DMS114 treated with DMSO at 0.1 percent for 48 hours (cell line): ENCODE measurements around the gene COA5.
A peak's percentile ranks its signal among the peaks of the same experiment; 100 is the strongest.

Experiments used
- DNase-seq: peaks from one replicate; lab custom pipeline; 2025; ENCODE audit not compliant: unreplicated experiment; lab: John Stamatoyannopoulos, UW

Gene COA5, protein sequence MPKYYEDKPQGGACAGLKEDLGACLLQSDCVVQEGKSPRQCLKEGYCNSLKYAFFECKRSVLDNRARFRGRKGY

DNA sequence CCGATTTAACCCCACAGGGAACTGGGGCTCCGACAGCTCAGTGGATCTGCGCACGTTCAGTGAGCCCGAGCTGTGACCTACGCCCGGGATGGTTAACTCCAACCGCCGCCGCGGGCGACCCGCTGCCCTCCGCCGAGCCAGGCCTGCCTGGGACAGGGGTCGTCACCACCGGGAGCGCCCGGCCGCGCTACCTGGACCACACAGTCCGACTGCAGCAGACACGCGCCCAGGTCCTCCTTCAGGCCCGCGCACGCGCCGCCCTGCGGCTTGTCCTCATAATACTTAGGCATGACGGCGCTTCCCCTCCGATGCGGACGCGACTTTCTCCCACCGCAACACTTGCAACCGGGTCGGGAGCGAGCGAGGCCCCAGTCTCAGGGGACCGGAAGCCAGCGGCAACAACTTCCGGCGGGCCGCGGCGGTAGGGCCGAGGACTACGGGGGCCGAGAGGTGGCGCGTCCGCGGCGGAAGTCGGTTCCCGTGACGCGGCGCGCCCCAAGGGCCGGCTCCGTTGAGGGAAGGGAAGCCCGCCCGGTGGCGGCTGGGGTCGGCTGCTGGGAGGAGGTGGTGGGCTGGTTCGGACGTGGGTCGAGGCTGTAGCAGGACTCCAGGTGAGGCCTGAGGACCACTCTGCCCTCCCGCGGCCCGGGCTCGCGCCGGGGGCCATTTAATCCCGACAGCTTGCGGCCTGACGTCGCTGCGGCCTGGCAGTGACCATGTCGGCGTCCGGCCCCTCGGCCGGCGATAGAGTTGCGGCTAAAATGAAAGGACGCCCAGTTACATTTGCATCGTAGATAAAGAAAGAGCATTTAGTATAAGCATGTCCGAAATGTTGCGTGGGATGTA lies at the start of gene COA5, which contains the start of gene UNC50:
Gene COA5 (minus strand): TSS at position 397 of the 846 bp plus-strand sequence. CDS start 107 bp downstream, at position 290.
Gene UNC50 (plus strand): TSS at position 474 of the 846 bp plus-strand sequence. CDS start 1,171 bp downstream, outside the sequence.
- DNase-seq, result peak; percentile 79

DNA sequence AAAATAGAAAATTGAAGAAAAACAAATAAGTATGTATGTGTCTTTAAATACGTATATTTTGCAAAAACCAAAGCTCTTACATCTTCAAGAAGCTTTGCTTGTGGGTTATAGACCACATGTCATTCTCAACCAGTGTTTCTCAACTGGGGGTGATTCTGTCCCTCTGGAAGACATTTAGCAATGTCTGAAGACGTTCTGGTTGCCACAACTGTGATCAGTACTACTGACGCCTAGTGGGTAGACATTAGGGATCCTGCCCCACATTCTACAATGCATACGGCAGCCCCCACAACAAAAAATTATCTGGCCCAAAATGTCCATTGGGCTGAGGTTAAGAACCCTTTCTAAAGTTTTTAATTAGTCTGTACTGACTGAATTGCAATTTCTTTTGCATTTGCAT lies 48.5 kb upstream of the COA5 start:
- DNase-seq, result no peak

- no peak for DNase-seq
Measured at GRCh38 chr2:98654699-98655495, 46.6 kb upstream of the COA5 start.

DNA sequence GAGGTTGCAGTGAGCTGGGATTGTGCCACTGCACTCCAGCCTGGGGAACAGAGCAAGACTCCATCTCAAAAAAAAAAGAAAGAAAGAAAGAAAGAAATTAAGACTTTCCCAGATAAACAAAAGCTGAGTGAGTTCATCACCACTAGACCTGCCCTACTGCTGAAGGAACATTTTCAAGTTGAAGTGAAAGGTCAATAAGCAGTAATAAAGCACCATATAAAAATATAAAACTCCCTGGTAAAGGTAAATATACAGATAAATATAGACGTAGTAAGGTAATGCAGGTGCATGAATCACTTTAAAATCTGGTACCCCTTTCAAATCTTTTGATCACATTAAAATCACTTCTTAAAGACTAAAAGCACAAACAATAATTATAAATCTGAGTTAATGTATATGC lies 42.7 kb upstream of the COA5 start:
- no peak for DNase-seq

GRCh38 chr2:98649992-98650375 lies 41.7 kb upstream of the COA5 start:
- no peak for DNase-seq

GRCh38 chr2:98649135-98649991 lies 41.1 kb upstream of the COA5 start:
- DNase-seq, result peak; percentile 82

- DNase-seq, result no peak
Measured at GRCh38 chr2:98648451-98648850, 40.1 kb upstream of the COA5 start.

DNA sequence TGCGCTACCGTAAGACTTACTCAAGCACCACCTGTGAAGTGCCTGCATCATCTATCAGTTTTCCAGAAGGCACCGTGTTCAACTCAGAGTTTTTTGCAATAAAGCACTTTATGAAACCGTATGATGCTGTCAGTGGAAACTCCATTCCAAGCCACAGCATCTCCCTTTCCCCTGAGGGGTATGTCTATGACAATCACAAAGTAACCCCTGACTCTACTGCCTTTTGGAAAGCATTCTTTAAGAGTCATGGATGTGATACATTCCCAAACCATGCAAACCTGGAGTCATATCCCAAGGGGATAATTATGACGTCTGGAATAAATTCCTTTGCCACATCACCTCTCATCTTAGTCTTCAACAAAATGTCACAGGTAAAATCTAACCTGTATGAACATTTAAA lies 39.3 kb upstream of the COA5 start:
- DNase-seq, result no peak

- DNase-seq, result no peak
Measured at GRCh38 chr2:98643496-98644100, 35.3 kb upstream of the COA5 start.

DNA sequence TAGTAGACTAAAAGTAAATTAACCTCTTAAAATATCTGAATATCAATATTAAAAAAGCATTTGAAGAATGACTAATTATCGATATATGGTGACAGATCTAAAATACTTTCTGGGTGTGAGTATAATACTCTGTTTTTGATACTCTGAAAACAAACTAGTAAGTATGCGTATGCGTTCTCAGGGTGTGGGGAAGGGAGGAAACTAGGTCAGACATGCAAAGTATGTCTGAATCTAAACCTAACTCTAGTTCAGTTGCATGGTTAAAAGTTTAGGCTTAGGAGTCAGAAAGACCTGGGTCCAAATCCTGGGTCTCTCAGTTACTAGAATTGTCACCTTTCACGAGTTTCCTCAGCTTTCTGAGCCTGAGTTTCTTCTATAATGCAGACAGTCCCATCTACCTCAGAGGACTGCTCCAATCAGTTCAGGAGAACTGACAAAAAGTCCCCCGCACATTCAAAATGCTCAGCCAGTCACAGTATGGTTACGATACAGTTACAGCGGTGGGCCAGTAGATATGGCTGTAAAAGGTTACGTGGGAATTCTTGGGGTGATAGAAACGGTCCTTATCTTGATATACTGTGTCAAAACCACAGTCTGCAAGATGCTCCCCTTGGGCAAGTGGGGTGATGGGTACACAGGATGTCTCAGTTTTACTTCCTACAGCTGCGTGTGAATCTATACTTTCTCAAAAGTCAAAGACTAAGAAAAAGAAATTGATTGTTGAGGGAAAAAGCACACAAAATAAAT lies 29.3 kb upstream of the COA5 start:
- no peak for DNase-seq

DNA sequence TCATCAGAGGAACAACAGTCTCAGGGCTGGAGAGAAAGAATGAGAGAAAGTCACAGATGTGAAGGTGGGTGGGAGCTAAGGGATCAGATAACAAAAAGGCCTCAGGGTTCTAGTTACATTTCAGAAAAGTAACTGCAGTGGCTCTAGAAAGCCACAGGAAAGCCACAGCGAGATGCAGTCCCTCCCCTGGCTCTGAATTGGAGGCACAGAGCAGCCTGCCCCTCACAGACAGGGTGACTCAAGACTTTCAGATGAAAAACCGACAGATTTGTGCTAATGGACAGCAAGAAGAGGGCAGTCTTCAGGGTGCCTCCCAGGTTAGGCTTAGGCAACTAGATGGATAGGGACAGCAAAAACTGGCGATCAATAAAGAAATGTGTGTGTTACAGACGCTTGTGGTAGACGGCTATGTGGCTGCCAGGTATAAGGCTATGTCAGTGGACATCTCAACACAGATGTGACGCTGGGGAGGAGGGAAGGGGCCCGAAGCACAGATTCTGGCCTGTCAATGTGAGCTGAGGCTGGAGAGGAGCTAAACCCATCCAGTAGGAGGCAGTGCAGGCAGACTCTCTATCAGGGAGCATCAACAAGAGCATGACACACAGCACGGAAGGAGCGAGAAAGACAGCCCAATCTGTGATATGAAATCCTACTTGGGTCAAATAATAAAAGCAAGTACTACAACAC lies 26.2 kb upstream of the COA5 start:
- no peak for DNase-seq

- no peak for DNase-seq
Measured at GRCh38 chr2:98632351-98632750, 24.0 kb upstream of the COA5 start.

GRCh38 chr2:98623657-98624056 lies 15.3 kb upstream of the COA5 start:
- no peak for DNase-seq

DNA sequence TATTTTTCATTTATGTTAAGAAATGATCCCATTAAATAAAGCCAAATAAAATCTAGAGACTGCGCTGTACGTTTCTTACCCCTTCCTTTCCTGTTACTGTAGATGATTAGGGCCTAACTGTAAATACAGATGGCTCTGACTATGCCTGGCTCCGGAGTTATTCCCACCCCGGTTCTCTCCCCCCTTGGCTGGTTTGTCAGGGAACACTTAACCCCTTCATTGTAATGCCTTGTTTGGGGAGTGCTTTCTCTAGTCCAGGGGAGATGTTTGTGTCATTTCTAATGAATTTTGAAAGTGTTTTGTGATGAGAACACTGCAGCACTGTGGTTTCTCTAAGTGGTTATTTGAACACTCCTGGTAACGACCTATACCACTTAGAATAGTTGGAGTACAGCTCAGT lies 8.8 kb upstream of the COA5 start:
- no peak for DNase-seq

GRCh38 chr2:98615481-98615880 lies 7.2 kb upstream of the COA5 start:
- DNase-seq, result no peak

DNA sequence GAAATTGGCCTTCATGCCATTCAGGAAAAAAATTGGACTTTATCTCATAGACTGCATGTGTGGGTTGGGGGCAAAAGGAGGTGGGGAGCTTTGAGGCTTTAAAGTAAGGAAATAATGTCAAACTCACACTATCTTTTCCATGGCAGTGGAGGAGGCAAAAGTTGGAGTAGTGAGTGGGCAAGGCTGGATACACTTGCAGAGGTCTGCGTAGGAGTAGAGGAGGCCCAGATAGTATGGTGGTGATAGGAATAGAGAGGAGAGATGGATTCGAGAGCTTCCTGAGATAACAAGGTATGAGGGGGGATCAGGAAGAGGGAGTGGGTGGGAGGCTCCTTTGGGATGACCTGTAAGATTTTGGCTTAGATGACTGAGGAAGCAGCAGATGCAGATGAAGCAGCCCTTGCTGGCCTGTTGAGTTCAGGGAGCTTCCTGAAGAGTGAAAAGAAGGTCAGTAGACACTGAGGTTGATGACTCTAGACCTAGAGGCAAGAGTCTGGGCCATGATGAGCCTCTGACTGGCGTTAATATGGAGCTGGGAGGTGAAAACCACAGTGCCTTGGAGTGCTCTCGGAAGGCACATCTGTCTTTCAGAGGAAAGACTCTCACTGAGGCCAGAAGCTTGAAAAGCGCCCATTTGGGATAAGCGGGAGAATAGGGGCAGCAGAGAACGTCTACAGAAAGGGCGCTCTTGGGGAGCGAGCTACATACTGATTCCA lies 5.9 kb upstream of the COA5 start:
- no peak for DNase-seq

- DNase-seq, result no peak
Measured at GRCh38 chr2:98608962-98609604, 771 bp upstream of the COA5 start.

GRCh38 chr2:98607741-98608115 lies 584 bp downstream of the COA5 start:
- no peak for DNase-seq
